HG03432 (cell line): Measurements from ENCODE around the gene CCDC85C.

Experiments used
- ATAC-seq: cut with Tn5 transposase; IDR thresholded peaks from one replicate; pipeline ENCODE4 v1.9.1; 2021; ENCODE audit warnings: mild to moderate bottlenecking, moderate library complexity; ENCODE audit not compliant: unreplicated experiment

The CCDC85C gene

DNA sequence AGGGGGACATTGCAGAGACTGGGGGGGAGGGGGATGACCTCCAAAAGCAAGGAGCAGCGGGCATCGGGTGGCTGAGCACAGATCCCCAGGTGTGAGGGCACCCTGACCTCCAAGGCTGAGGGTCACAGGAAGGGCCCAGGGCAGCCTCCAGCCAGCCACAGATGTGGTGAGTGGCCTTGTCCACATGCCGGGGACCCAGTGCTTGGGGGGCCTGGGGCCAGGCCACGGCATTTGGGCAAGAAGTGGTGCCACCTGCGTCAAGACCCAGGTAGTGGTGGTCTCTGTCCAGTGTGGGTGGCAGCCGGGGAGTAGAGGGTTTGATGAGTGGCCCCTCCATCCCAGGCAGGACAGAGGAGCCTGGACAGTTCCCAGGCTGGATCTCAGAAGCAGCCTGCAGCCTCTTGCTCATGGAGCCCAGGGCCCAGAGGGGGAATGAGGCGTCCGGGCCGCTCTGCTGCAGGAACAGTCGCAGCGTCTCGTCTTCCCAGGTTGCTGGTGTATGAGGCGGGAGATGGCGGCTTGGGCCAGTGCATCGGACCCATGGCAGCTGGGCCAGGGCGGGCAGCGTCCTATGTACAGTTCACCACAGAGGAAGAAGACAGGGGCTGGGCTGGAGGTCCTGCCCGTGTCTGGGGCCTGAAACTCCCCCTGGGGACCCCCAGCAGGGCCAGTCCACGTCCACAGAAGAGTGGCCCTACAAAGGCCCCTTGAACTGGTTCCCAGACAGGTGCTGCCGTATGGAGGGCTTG lies 89.3 kb downstream of the CCDC85C start:
- ATAC-seq = no peak

DNA sequence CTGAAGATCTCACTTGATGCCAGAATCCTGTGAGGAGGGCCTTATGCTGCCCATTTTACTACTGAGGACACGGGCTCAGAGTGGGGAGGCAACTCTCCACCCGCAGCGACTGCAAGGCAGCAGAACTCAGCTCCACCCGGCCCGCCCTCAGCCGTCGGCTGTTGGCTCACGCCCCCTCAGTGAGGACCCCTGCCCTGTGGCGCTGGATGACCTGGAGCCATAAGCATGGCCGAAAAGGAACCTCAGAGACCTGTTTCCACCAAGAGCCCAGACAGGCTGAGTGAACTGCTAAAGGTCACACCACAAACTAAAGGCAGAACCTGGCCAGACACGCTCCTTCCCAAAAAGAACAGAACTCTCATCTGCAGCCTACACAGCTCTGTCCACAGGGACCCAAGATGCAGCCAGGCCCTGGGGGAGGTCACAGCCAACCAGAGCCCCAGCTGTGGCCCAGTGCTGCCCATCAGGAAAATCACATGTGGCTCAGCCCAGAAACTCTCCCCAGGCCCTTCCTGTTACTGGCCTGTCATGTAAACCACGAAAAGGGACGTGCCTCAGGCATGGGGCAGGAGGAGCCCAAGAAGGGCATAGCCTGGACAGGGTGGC lies 90.0 kb downstream of the CCDC85C start:
- ATAC-seq = no peak

GRCh38 chr14:99513183-99513694 lies 90.8 kb downstream of the CCDC85C start:
- no peak for ATAC-seq

- ATAC-seq = no peak
Observed at GRCh38 chr14:99512571-99513182, 91.3 kb downstream of the CCDC85C start.

DNA sequence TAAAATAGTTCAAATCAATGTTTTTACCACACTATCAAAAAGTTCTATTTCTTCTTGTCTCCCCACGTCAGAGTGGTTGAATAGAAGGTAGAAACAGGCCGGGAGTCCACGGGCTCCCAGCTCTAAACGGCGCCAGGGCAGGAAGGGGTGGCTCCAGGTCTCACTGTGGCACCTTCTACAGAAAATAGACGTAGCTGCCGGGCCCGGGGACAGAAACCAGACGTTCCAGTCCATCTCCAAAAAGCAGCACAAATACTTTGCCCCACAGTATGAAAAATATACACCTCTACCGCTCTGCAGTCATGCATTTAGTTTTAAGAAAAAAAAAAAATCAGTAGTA lies 91.9 kb downstream of the CCDC85C start:
- ATAC-seq = no peak

GRCh38 chr14:99511421-99512109 lies 92.4 kb downstream of the CCDC85C start:
- no peak for ATAC-seq

DNA sequence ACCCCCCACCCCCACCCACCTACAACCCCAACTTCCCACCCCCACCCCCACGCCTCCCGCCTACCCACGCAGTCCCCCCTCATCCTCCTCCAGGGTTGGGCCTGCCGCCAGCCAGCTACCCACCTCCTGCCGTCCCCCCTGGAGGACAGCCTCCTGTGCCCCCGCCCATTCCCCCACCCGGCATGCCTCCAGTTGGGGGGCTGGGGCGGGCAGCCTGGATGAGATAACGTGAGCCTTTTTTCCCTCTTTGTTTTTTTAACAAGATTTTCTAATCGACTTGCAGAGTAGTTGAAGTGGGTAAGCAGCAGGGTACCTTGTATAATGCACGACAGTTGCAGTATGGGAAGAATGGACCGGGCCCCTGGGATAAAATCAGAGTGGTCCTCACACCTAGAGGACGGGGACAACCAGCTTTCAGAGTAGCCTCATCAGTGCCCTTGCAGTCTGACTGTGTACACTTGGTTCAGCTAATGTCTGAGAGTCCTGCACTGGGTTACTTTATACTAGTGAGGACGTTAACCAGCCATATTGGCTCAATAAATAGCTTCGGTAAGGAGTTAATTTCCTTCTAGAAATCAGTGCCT lies 93.4 kb downstream of the CCDC85C start:
- ATAC-seq = no peak

GRCh38 chr14:99509871-99510555 lies 94.0 kb downstream of the CCDC85C start:
- no peak for ATAC-seq

DNA sequence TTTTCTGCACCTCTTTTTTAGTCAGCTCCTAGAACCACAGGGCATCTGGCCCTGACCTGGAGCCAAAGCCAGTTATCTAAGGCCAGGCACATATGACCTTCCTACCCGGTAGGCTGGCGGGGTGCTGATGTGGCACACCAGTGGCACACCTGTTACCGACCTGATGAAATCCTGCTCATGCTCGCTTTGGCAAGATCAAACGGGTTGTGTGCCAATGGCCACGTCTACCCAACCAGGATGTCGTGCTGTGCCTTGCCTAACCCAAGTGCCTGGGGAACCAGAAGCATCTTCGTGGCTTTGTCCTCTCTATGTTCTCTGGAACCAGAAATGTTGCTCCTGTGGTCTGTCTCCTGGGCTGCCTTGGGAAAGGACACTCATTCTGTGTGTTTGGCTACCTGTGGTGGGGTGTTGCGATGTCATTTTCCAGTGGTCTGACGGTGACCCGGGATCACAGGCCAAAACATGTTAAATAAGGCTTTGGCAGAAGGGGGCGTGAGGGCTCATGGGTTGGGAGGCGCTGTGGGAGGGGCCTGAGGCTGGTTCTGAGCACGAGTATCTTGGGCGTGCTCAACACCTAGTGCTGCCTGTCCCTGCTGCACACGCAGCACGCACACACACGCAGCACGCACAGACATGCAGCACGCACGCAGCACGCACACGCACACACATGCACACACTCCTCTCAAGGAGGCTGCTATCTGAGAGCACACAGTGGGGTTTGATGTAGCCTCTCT lies 94.9 kb downstream of the CCDC85C start:
- no peak for ATAC-seq

- ATAC-seq = no peak
Observed at GRCh38 chr14:99507860-99508640, 96.0 kb downstream of the CCDC85C start.

- no peak for ATAC-seq
Observed at GRCh38 chr14:99506276-99506675, 97.7 kb downstream of the CCDC85C start.

- no peak for ATAC-seq
Observed at GRCh38 chr14:99505089-99505488, 98.9 kb downstream of the CCDC85C start.

- no peak for ATAC-seq
Observed at GRCh38 chr14:99503848-99504453, 100.1 kb downstream of the CCDC85C start.

DNA sequence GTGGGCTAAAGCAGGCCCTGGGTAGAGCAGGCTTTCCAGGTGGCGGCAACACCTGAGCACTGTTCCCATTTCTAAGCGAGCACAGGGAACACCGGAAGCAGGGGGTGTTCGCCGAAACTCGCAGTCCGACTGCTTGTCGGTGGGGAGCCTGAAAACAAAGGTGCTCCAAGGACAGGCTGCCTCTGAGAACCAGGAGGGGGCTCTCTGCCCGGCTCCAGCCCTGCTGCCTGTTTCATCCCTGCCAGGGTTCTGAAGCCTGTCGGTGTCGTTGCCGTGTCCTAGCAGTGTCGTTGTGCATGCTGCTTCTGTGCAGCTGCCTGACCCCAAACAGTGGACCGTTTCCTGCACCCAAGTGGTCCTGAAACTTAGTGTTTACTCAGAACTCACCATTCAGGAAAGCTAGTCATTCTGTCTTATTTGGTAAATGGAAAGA lies 101.0 kb downstream of the CCDC85C start:
- ATAC-seq = no peak

GRCh38 chr14:99497894-99498293 lies 106.1 kb downstream of the CCDC85C start:
- no peak for ATAC-seq

- no peak for ATAC-seq
Observed at GRCh38 chr14:99497341-99497740, 106.7 kb downstream of the CCDC85C start.

DNA sequence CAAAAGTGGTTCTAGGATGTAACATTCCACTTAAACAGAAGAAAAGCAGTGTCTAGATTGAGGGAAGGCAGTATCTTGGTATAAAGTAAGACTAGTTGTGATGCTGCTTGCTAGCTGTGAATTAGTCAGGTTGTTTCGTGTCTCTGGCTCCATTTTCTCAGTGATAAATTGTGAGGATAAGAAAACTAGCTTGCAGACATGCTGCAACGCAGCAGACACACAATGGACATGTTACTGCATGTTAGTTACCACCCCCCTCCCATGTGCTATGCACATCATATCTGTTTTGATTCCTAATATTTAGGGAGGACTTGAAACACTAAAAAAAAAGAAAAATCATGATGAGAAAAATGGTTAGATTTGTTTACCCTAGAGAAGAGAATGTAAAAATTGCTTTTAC lies 119.9 kb downstream of the CCDC85C start:
- ATAC-seq = no peak

GRCh38 chr14:99481745-99482099 lies 122.3 kb downstream of the CCDC85C start:
- no peak for ATAC-seq
